Measurements from ENCODE around the gene SUPT20HL1. TPM values are rescaled to one million over a fixed set of nuclear protein-coding genes. Genes with fewer than 3 reads are reported as not detected.

SUPT20HL1 gene
- total and polyA plus RNA-seq, 2 of the 4 experiments (the other 2 are of a cell fraction): not detected

DNA sequence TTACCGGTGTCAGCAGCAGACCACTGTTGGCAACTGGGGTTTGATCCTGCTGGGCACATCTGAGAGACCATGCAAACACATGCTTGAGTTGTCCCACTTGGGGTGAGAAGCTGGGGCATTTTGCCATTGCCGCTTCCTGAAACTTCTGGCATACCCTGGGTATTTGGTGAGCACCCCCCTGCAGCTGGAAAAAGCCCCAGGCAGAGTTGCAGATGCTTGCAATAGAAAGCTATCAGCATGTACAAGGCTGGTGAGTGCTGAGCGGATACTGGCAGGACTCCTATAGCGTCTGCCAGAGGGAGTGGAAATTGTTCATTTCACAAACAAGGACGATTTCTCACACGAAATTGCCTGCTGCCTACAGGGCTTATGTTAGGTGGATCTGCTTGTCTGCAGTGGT is 32.3 kb downstream of the SUPT20HL1 start:
- Histone ChIP-seq H3K4me2 (ENCODE audit: low read depth, low read length) (no peak overlapping the region), H4K20me1 (ENCODE audit: insufficient read depth, low read length) (no peaks in the 10 kb centered on the region), H3K4me3 (ENCODE audit: insufficient read depth, low read depth, low read length) (no peak overlapping the region), H3K79me1 (ENCODE audit: low read depth in 1 of 2, low read length in 2 of 2) (no peaks in the 10 kb centered on the region), H3K27ac (ENCODE audit: insufficient read depth, low read length) (no peak overlapping the region), H3K9ac (ENCODE audit: low read depth, low read length) (no peak overlapping the region), H3K27me3 (ENCODE audit: control insufficient read depth, insufficient read depth, low read length) (peaks cover 31% of the 10 kb centered on the region), H3K56ac (ENCODE audit: extremely low read depth, insufficient read depth, low read length) (no peak overlapping the region), H2AK5ac (ENCODE audit: low read depth, low read length) (no peak overlapping the region), H4K91ac (ENCODE audit: insufficient read depth, low read depth, low read length) (no peak overlapping the region), H3K14ac (replicated peaks; ENCODE audit: low read depth, low read length) (no peak overlapping the region), H3K4me1 (ENCODE audit: control insufficient read depth, insufficient read depth, low read length) (no peaks in the 10 kb centered on the region), H2AK9ac (replicated peaks; ENCODE audit: low read depth, low read length, poor library complexity) (no peak overlapping the region), H3K23ac (ENCODE audit: low read depth, low read length) (no peak overlapping the region), H2BK15ac (ENCODE audit: low read depth, low read length) (no peak overlapping the region), H2BK120ac (ENCODE audit: low read depth, low read length) (no peak overlapping the region), H4K5ac (ENCODE audit: low read depth, low read length) (no peak overlapping the region), H4K8ac (ENCODE audit: low read depth in 2 of 2, low read length in 2 of 2) (no peak overlapping the region), H3K9me3 (ENCODE audit: control insufficient read depth, insufficient read depth, low read length) (no peaks in the 10 kb centered on the region), H3K36me3 (ENCODE audit: control insufficient read depth, insufficient read depth, low read length) (no peaks in the 10 kb centered on the region), H2AFZ (replicated peaks; ENCODE audit: low read length, poor library complexity) (no peak overlapping the region), H3K18ac (ENCODE audit: low read depth, low read length) (no peak overlapping the region), H3K9me1 (ENCODE audit: insufficient read depth, low read length) (no peaks in the 10 kb centered on the region), H3K4ac (ENCODE audit: low read depth, low read length) (no peak overlapping the region), H2BK20ac (ENCODE audit: low read depth, low read length) (no peak overlapping the region), H2BK5ac (ENCODE audit: low read depth, low read length, poor library complexity, severe bottlenecking) (no peak overlapping the region)
- in situ Hi-C loops (cut with MboI; ENCODE audit: low sequenced_read_pairs) (loop anchor here (25.0 kb wide), 1 partner anchor 745 kb away; no protein-coding TSS in a partner anchor), intact Hi-C loops (cut with micrococcal nuclease) (no loop called here), dilution Hi-C loops (cut with HindIII; ENCODE audit: low sequenced_read_pairs, unreplicated experiment) (no loop called here)
- DNase-seq (no peak), ATAC-seq (ENCODE audit: low read depth) (no peak)
- no TSS peak for BruUV-seq (replicated peaks)
- 60% methylated on average over 1 of the region's 6 CpGs; no CpG with 5 or more reads in 1 of the 2 experiments for WGBS, 2 experiments (ENCODE audit: extremely low coverage in 2 of 2, insufficient read length in 1 of 2)
- ChIA-PET POLR2A (ENCODE audit: unreplicated experiment) (no interaction called here), CTCF (no interaction called here)
- TF ChIP-seq USF2 (IDR thresholded peaks at IDR 0.05; ENCODE audit: low read depth, low read length) (no peak), MAZ (IDR thresholded peaks at IDR 0.05; ENCODE audit: borderline replicate concordance, low read depth, low read length) (no peak), CHD1 (IDR thresholded peaks at IDR 0.05; ENCODE audit: low read depth, low read length) (no peak), CEBPB (IDR thresholded peaks at IDR 0.05; ENCODE audit: low read depth, low read length) (no peak), MAFK (IDR thresholded peaks at IDR 0.05; ENCODE audit: low read depth, low read length) (no peak), RFX5 (IDR thresholded peaks at IDR 0.05; ENCODE audit: low read depth, low read length) (no peak)
- TF ChIP-seq, protein P1, sequence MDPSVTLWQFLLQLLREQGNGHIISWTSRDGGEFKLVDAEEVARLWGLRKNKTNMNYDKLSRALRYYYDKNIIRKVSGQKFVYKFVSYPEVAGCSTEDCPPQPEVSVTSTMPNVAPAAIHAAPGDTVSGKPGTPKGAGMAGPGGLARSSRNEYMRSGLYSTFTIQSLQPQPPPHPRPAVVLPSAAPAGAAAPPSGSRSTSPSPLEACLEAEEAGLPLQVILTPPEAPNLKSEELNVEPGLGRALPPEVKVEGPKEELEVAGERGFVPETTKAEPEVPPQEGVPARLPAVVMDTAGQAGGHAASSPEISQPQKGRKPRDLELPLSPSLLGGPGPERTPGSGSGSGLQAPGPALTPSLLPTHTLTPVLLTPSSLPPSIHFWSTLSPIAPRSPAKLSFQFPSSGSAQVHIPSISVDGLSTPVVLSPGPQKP (IDR thresholded peaks at IDR 0.05; ENCODE audit: borderline replicate concordance, low read depth, low read length): no peak

All from IMR-90 (cell line).